Body of pancreas (tissue), 4 donors: ENCODE measurements around the gene PACS1. TPM values are rescaled to one million over a fixed set of nuclear protein-coding genes. Genes with fewer than 3 reads are reported as not detected.

Source experiments
- ATAC-seq: fragments of 150-250 bp; one replicate; pipeline ENCODE4 v1.9.1; 2016
- DNase-seq, 4 donors: peaks; one replicate each; pipeline ENCODE4 v3.0.0-alpha.2; 2019
- H3K27ac ChIP-seq, 4 donors: fragments of 200-600 bp; sonication (generic); 1 replicate in 3 of 4; 2 replicates in 1 of 4; pipeline versions ENCODE4 v1.5.1 to v1.6.1; 2016 to 2019; ENCODE audit warnings: mild to moderate bottlenecking in 1 of 4, mixed read lengths in 1 of 4, moderate library complexity in 1 of 4
- H3K27me3 ChIP-seq, 2 donors: fragments of 200-600 bp; sonication (generic); one replicate each; pipeline ENCODE4 v1.6.0; 2016; ENCODE audit warnings: mild to moderate bottlenecking in 1 of 2
- H3K36me3 ChIP-seq, 2 donors: fragments of 200-600 bp; sonication (generic); replicated peaks in 1 of 2; 2 replicates each; pipeline ENCODE4 v1.5.1; 2016; ENCODE audit warnings: low read depth in 2 of 2; ENCODE audit not compliant: insufficient read depth in 1 of 2
- H3K4me1 ChIP-seq: fragments of 200-600 bp; sonication (generic); one replicate; pipeline ENCODE4 v1.6.0; 2016
- H3K4me3 ChIP-seq, 2 donors: fragments of 200-600 bp; sonication (generic); 1 replicate in 1 of 2; 2 replicates in 1 of 2; pipeline ENCODE4 v1.5.1; 2016 to 2019
- H3K9me3 ChIP-seq, 3 donors: fragments of 200-600 bp; sonication (generic); 1 replicate in 2 of 3; 2 replicates in 1 of 3; pipeline ENCODE4 v1.5.1; 2016
- POLR2A ChIP-seq, 3 donors: fragments of 450-650 bp; IDR thresholded peaks; one replicate each; pipeline ENCODE4 v1.6.1; 2016; ENCODE audit warnings: antibody characterized with exemption in 3 of 3, mild to moderate bottlenecking in 2 of 3
- WGBS, 2 donors: methylation state at CpG; one replicate each; pipeline ENCODE4 v1.1.5; 2017; 5-methylcytosine and 5-hydroxymethylcytosine counted together
- intact Hi-C: fragments of 100-400 bp; cut with DNase I; formaldehyde crosslinking; loops from one replicate; pipeline ENCODE4 v1.15.1; 2023
- total RNA-seq, 2 donors: library from RNA; depleted of rRNA; stranded (reverse); fragments of >200 nt; gene quantifications; one replicate each; pipeline ENCODE4 v1.1.0, GENCODE V29; 2016
- TF ChIP-seq, protein P1 (sequence below), 7 experiments: fragments of 450-650 bp in 4 of 7; fragments of 200-600 bp in 3 of 7; sonication (generic) in 3 of 7; IDR thresholded peaks; one replicate each; pipeline ENCODE4 v1.5.1; 2016 to 2019; ENCODE audit warnings: antibody characterized with exemption in 7 of 7

Gene PACS1
- total RNA-seq, 2 donors from 2014 or later: 17.5 to 19.7 TPM

DNA sequence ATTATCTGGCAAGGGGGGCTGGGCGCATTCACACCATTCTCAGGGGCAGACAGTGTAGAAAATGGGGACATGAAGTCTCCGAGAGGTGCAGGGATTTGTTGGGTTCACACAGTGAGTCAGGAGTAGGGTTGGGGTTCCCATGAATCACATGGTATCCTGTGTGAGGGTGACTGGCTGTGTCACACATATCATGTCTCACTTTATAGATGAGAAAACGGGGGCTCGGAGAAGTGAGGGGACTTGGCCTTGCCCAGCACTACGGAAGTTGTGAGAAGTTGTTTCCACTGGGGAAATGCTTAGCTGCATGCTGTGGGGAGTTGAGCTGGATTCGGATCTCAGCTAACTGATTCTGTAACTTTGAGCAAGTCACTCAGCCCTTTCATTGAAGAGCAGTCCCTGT lies 25.3 kb upstream of the PACS1 start:
- Histone ChIP-seq H3K27me3 (no peaks in the 10 kb centered on the region), H3K27ac (no peak overlapping the region), H3K9me3 (no peaks in the 10 kb centered on the region), H3K36me3 (no peaks in the 10 kb centered on the region), H3K4me3 (no peak overlapping the region), H3K4me1 (peaks cover 32% of the 10 kb centered on the region)
- ATAC-seq (peak; percentile 6), DNase-seq (no peak)
- 32 to 52% methylated on average over 6 of the region's 6 CpGs for WGBS, 2 donors
- no peak for TF ChIP-seq POLR2A (IDR thresholded peaks at IDR 0.05)
- TF ChIP-seq, protein P1, sequence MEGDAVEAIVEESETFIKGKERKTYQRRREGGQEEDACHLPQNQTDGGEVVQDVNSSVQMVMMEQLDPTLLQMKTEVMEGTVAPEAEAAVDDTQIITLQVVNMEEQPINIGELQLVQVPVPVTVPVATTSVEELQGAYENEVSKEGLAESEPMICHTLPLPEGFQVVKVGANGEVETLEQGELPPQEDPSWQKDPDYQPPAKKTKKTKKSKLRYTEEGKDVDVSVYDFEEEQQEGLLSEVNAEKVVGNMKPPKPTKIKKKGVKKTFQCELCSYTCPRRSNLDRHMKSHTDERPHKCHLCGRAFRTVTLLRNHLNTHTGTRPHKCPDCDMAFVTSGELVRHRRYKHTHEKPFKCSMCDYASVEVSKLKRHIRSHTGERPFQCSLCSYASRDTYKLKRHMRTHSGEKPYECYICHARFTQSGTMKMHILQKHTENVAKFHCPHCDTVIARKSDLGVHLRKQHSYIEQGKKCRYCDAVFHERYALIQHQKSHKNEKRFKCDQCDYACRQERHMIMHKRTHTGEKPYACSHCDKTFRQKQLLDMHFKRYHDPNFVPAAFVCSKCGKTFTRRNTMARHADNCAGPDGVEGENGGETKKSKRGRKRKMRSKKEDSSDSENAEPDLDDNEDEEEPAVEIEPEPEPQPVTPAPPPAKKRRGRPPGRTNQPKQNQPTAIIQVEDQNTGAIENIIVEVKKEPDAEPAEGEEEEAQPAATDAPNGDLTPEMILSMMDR (IDR thresholded peaks at IDR 0.05): no peak
- intact Hi-C loops: no loop called here

DNA sequence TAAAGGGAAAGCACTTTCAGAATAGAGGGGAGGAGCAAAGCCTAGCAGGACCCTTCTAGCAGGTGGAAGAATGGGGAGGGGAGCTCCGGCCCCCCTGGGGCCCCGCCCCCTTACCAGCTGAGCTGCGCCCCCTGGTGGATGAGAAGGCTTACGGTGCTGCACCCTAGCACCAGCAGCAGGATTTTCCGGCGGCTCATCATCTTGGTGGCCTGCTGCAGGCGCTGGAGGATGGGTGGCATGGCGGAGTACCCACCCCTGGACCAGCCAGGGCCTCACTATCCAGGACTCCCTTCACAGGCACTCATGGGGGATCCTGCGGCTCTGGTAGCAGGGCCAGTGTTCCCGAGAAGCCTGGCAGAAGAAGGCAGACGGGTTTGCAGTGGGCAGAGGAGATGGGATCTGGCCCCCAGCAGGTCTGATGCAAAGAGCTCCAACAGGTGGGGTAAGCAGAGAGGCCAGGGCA lies 24.9 kb upstream of the PACS1 start:
- no peaks in the 10 kb centered on the region for H3K27me3 ChIP-seq
- no peak overlapping the region for H3K27ac ChIP-seq
- ATAC-seq (peak; percentile 82), DNase-seq (peak; percentile 77 to 83 (median 78))
- TF ChIP-seq POLR2A (IDR thresholded peaks at IDR 0.05): no peak
- TF ChIP-seq, protein P1 (IDR thresholded peaks at IDR 0.05): peak; percentile 82 to 93 (median 87)
- no peaks in the 10 kb centered on the region for H3K9me3 ChIP-seq
- H3K4me1 ChIP-seq: peaks cover 28% of the 10 kb centered on the region
- H3K4me3 ChIP-seq: no peak overlapping the region
- intact Hi-C loops: no loop called here
- WGBS, 2 donors: 19% methylated on average over 11 of the region's 11 CpGs; no CpG with 5 or more reads in 1 of the 2 donors
- no peaks in the 10 kb centered on the region for H3K36me3 ChIP-seq

DNA sequence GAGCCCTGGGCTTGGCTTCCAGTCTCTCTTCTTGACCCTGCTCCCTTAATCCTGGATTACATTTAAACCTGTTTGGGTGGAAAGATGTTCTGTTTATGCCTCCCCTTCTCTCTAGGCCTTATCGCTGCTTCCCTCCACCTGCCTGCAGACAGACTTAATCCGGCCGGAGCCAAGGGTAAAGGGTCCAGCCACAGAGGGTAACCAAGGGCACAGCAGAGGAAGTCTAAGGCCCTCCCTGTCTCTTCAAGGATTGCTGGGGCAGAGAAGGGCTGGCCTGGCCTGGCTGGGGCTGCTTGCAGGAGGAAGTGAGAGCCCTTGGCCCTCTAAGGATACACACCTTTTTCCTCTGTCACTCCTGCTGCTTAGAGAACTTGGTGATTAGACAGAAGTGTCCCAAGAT lies 23.2 kb upstream of the PACS1 start:
- DNase-seq: no peak

DNA sequence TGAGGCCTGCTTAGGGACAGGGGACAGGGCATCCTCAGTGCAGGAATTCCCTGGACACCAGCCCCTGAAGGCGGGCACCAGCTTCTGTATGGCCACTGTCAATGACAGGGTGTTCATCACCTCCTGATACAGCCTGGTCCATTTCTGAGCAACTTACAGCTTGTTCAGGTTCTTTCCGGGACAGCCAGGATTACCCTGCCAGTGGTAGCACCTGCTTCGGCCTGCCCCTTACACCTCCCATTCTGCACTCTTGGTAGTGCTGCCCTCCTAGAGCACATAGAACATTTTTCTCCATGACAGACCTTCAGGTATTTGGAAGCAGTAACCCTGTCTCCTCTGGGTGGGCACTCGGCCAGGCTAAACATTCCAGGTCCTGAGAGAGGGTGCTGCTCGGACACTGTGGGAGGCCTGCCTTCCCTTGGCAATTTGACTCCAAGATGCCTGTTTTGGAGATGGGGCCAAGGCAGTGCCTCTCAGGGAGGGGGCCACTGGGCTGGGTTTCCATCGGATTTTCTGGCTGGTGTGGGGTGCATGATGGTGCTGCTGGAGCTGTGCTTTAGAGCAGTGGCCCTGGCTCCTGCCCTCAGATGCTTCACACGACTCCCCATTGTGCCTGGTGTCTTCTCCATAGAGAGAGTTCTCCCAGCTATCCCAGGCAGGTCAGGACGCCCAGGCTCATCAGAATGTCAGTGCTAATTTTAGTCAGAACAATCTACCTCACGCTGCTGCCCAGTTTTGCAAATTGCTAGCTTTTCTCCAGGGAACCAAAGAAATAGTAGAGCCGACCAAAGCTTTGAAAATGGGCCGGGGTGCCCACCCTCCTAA lies 22.3 kb upstream of the PACS1 start:
- Histone ChIP-seq H3K4me1 (peaks cover 37% of the 10 kb centered on the region), H3K9me3 (no peaks in the 10 kb centered on the region), H3K27me3 (no peaks in the 10 kb centered on the region), H3K27ac (peak overlapping the region; percentile 9 to 46 (median 39)), H3K36me3 (no peaks in the 10 kb centered on the region), H3K4me3 (no peak overlapping the region)
- intact Hi-C loops: no loop called here
- TF ChIP-seq POLR2A (IDR thresholded peaks at IDR 0.05): no peak
- ATAC-seq (no peak), DNase-seq (peak; percentile 42 to 73 (median 49))
- WGBS, 2 donors: 61 to 62% methylated on average over 8 to 11 of the region's 11 CpGs

More for the DNA sequence above, 23.2 kb upstream of the PACS1 start:
- 88 to 93% methylated on average over 3 of the region's 3 CpGs for WGBS, 2 donors
- no peak for TF ChIP-seq POLR2A (IDR thresholded peaks at IDR 0.05)
- TF ChIP-seq, protein P1 (IDR thresholded peaks at IDR 0.05): no peak
- no peaks in the 10 kb centered on the region for H3K27me3 ChIP-seq
- H3K36me3 ChIP-seq: no peaks in the 10 kb centered on the region
- peak overlapping the region in 3 of 4 donors; percentile 34 to 46 (median 44) for H3K27ac ChIP-seq
- H3K4me1 ChIP-seq: peaks cover 37% of the 10 kb centered on the region
- no peaks in the 10 kb centered on the region for H3K9me3 ChIP-seq
- H3K4me3 ChIP-seq: no peak overlapping the region
- no peak for ATAC-seq
- intact Hi-C loops: no loop called here

DNA sequence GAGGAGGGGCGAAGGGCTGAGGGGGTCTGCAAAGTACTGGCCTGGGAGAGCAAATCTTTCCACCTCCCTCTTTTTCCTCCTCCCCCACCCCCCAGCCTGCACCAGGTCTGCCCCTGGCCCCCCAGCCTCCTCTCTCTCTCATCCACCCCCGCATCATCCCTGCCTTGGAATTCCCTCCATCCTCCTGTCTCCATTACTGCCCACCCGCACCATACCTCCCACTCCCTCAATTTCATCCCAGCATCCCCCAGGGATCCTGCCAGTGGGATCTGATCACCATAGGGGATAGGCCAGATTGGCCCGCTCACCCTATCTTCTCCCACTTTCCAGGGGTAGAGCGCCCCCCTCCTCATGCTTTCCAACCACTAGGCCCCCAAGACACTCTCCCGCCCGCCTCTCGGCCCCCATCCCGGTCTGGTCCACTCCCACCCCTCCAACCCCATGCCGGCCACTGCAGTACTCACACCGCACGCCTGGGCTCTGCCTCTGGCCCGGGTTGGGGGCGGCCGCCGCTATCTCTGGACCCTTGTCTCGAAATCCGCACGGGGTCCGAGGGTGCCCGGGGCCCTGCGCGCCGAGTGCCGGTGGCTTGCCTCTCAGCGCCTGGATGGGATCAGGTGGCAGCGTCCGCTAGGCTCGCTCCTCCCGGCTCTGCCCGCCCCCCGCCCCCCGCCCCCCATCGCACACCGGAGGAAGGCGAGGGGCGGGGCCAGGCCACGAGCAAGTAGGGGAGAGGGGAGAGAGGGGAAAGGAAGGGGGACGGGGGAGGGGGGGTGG lies 21.3 kb upstream of the PACS1 start, which contains the start of gene GAL3ST3:
TSS of gene GAL3ST3 (minus strand) at position 615 of the 777 bp plus-strand sequence. CDS start 3,746 bp downstream, outside the sequence.
- no peak for ATAC-seq
- Histone ChIP-seq H3K4me3 (no peak within 1 kb of the TSS), H3K4me1 (peaks cover 47% of the 10 kb centered on the region), H3K27ac (peak within 1 kb of the TSS; percentile 9 to 46 (median 39)), H3K36me3 (no peaks in the 10 kb centered on the region), H3K9me3 (no peaks in the 10 kb centered on the region), H3K27me3 (no peaks in the 10 kb centered on the region)
- DNase-seq: no peak
- TF ChIP-seq, protein P1 (IDR thresholded peaks at IDR 0.05): no peak
- TF ChIP-seq POLR2A (IDR thresholded peaks at IDR 0.05): no peak
- 22 to 34% methylated on average over 17 to 25 of the region's 39 CpGs for WGBS, 2 donors
- intact Hi-C loops: no loop called here
